HepG2 (cell line): ENCODE data around the gene CIAPIN1.

ENCODE experiments used
- CEBPB ChIP-seq: IDR thresholded peaks from 2 replicates; pipeline ENCODE4 v1.6.1; 2011; ENCODE audit warnings: low read depth, low read length, improper control_type of control experiment, borderline replicate concordance
- ZNF441 ChIP-seq: sonication (generic); formaldehyde crosslinking; IDR thresholded peaks from 2 replicates; pipeline ENCODE4 v1.7.0; 2021; ENCODE audit warnings: missing genetic modification reagents, borderline replicate concordance
- ZNF883 ChIP-seq: sonication (generic); formaldehyde crosslinking; IDR thresholded peaks from 2 replicates; pipeline ENCODE4 v1.5.1; 2020; ENCODE audit warnings: mild to moderate bottlenecking, missing genetic modification reagents; ENCODE audit errors: not compliant biosample characterization
- TF ChIP-seq, protein P1 (sequence below): IDR thresholded peaks from 2 replicates; pipeline ENCODE4 v1.6.1; 2016; ENCODE audit warnings: missing genetic modification reagents, missing compliant biosample characterization
- TF ChIP-seq, protein P2 (sequence below): sonication (generic); formaldehyde crosslinking; IDR thresholded peaks from 2 replicates; pipeline ENCODE4 v1.4.0; 2020; ENCODE audit warnings: mild to moderate bottlenecking, missing genetic modification reagents, borderline replicate concordance

GRCh38 chr16:57485916-57486857, 39.0 kb upstream of the CIAPIN1 start, which contains the start of gene DOK4:
- TF ChIP-seq, protein P1, sequence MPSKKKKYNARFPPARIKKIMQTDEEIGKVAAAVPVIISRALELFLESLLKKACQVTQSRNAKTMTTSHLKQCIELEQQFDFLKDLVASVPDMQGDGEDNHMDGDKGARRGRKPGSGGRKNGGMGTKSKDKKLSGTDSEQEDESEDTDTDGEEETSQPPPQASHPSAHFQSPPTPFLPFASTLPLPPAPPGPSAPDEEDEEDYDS (CRISPR knock-in tag), result peak; percentile 41; the same call in 1 of the 2 replicates
- TF ChIP-seq CEBPB, result no peak
- TF ChIP-seq, protein P2, sequence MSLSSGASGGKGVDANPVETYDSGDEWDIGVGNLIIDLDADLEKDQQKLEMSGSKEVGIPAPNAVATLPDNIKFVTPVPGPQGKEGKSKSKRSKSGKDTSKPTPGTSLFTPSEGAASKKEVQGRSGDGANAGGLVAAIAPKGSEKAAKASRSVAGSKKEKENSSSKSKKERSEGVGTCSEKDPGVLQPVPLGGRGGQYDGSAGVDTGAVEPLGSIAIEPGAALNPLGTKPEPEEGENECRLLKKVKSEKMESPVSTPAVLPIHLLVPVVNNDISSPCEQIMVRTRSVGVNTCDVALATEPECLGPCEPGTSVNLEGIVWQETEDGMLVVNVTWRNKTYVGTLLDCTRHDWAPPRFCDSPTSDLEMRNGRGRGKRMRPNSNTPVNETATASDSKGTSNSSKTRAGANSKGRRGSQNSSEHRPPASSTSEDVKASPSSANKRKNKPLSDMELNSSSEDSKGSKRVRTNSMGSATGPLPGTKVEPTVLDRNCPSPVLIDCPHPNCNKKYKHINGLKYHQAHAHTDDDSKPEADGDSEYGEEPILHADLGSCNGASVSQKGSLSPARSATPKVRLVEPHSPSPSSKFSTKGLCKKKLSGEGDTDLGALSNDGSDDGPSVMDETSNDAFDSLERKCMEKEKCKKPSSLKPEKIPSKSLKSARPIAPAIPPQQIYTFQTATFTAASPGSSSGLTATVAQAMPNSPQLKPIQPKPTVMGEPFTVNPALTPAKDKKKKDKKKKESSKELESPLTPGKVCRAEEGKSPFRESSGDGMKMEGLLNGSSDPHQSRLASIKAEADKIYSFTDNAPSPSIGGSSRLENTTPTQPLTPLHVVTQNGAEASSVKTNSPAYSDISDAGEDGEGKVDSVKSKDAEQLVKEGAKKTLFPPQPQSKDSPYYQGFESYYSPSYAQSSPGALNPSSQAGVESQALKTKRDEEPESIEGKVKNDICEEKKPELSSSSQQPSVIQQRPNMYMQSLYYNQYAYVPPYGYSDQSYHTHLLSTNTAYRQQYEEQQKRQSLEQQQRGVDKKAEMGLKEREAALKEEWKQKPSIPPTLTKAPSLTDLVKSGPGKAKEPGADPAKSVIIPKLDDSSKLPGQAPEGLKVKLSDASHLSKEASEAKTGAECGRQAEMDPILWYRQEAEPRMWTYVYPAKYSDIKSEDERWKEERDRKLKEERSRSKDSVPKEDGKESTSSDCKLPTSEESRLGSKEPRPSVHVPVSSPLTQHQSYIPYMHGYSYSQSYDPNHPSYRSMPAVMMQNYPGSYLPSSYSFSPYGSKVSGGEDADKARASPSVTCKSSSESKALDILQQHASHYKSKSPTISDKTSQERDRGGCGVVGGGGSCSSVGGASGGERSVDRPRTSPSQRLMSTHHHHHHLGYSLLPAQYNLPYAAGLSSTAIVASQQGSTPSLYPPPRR (CRISPR knock-in tag), result 0 out of 2 replicates have a peak, but pooled peaks have one; percentile 42
- no peak; the same call in 1 of the 2 replicates for TF ChIP-seq ZNF441 (CRISPR knock-in tag)
- TF ChIP-seq ZNF883, result no peak
